GM23248 (cell line): Measurements from ENCODE around the gene TBX19.

Source experiments
- EZH2 ChIP-seq: fragments of 200-600 bp; sonication (generic); IDR thresholded peaks from 2 replicates; pipeline ENCODE4 v1.6.1; 2018; ENCODE audit warnings: antibody characterized with exemption, mild to moderate bottlenecking; ENCODE audit not compliant: insufficient read depth, poor library complexity, severe bottlenecking
- EZH2phosphoT487 ChIP-seq: fragments of 200-600 bp; sonication (generic); IDR thresholded peaks from 2 replicates; pipeline ENCODE4 v1.6.1; 2018; ENCODE audit warnings: antibody characterized with exemption, moderate library complexity, mild to moderate bottlenecking, low read depth; ENCODE audit not compliant: insufficient read depth

GRCh38 chr1:168285521-168285790 lies 4.8 kb downstream of the TBX19 start:
- no peak for TF ChIP-seq EZH2
- TF ChIP-seq EZH2phosphoT487, result no peak
